Activated CD8-positive, alpha-beta T cell treated with anti-CD3 and anti-CD28 coated beads for 36 hours (primary cell): ENCODE measurements around the gene KCNA4. TPM values are rescaled to one million over a fixed set of nuclear protein-coding genes. Genes with fewer than 3 reads are reported as not detected.
"Not testable (repeated sequence)": the region's sequence is repeated elsewhere in the genome, so short reads cannot be mapped to it uniquely, and the experiment has no call there.

Experiments used
- ATAC-seq: fragments of 200-7000 bp; cut with Tn5 transposase; one replicate; pipeline ENCODE4 v1.10.0; 2021; ENCODE audit warnings: mild to moderate bottlenecking, moderate library complexity
- CTCF ChIA-PET: fragments of 350-600 bp; sonication (Branson Sonifier 250); formaldehyde crosslinking; loops from one replicate; lab custom pipeline; 2021; ENCODE audit warnings: antibody characterized with exemption; lab: Charles Lee
- POLR2A ChIA-PET: fragments of 350-600 bp; sonication (Branson Sonifier 250); formaldehyde crosslinking; loops from one replicate; lab custom pipeline; 2021; ENCODE audit warnings: antibody characterized with exemption; lab: Charles Lee
- DNase-seq: peaks from one replicate; pipeline ENCODE4 v3.0.0-alpha.2; 2020
- H3K27ac Mint-ChIP-seq: one replicate; pipeline ENCODE4 v1.8.0; 2021; ENCODE audit warnings: mild to moderate bottlenecking, mixed read lengths
- H3K27me3 Mint-ChIP-seq: one replicate; pipeline ENCODE4 v1.8.0; 2021; ENCODE audit warnings: mixed read lengths
- H3K36me3 Mint-ChIP-seq: one replicate; pipeline ENCODE4 v1.8.0; 2021; ENCODE audit warnings: low read depth, mixed read lengths
- H3K4me1 Mint-ChIP-seq: one replicate; pipeline ENCODE4 v1.8.0; 2021; ENCODE audit warnings: low read depth, mixed read lengths
- H3K4me3 Mint-ChIP-seq: one replicate; pipeline ENCODE4 v1.8.0; 2021; ENCODE audit warnings: mild to moderate bottlenecking, moderate library complexity, mixed read lengths
- H3K9me3 Mint-ChIP-seq: one replicate; pipeline ENCODE4 v1.8.0; 2021; ENCODE audit warnings: mixed read lengths
- intact Hi-C: fragments of 100-400 bp; cut with micrococcal nuclease; formaldehyde crosslinking; loops from one replicate; pipeline ENCODE4 v1.10.0; 2022
- total RNA-seq, 2 experiments: library from RNA; stranded (reverse); gene quantifications; one replicate each; pipeline ENCODE4 v1.2.3, GENCODE V29; 2021
- TF ChIP-seq, protein P1 (sequence below): fragments of 200-600 bp; IDR thresholded peaks from one replicate; pipeline ENCODE4 v1.8.0; 2022; ENCODE audit warnings: antibody characterized with exemption, mild to moderate bottlenecking

Gene KCNA4
- total RNA-seq, 2 experiments from 2014 or later: not detected

DNA sequence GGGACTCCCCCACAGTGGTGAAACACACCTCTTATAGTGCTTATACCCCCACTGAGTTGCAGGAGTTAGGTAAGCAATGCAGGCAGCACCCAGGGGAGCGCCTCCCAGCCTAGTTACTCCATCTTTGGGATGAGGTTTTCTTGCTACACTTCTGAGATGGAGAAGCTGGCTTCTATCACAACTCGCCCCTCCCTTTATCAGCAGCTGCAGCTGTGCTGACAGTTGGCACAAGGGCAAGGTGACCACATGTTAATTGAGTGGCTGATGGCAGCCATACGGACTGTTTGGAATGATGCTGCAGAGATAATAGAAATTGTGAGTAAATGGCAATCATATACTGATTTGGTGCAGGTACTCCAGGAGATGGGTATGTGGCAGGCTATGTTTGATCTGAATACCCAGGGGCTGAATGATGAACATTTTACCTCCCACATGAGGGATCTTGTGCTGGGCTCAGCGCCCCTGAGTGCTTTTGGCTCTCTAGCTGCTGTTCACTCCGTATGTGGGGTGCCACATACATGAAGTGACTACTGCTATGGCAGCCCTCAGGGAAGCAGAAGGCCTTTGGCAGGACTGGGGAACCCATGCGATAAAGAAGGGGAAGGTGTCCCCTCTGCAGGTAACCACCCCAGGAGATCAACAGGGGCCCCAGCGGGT lies 29.2 kb upstream of the KCNA4 start:
- ChIA-PET POLR2A (no interaction called here), CTCF (interaction anchor here (1.0 kb wide), 1 partner anchor 11 kb away, joined by 3 read pairs; no protein-coding TSS in a partner anchor)
- ATAC-seq (no peak), DNase-seq (no peak)
- intact Hi-C loops: no loop called here
- Mint-ChIP-seq H3K36me3 (no peaks in the 10 kb centered on the region), H3K27ac (no peak overlapping the region), H3K4me3 (no peak overlapping the region), H3K9me3 (peaks cover 4% of the 10 kb centered on the region), H3K4me1 (no peaks in the 10 kb centered on the region), H3K27me3 (no peaks in the 10 kb centered on the region)
- TF ChIP-seq, protein P1, sequence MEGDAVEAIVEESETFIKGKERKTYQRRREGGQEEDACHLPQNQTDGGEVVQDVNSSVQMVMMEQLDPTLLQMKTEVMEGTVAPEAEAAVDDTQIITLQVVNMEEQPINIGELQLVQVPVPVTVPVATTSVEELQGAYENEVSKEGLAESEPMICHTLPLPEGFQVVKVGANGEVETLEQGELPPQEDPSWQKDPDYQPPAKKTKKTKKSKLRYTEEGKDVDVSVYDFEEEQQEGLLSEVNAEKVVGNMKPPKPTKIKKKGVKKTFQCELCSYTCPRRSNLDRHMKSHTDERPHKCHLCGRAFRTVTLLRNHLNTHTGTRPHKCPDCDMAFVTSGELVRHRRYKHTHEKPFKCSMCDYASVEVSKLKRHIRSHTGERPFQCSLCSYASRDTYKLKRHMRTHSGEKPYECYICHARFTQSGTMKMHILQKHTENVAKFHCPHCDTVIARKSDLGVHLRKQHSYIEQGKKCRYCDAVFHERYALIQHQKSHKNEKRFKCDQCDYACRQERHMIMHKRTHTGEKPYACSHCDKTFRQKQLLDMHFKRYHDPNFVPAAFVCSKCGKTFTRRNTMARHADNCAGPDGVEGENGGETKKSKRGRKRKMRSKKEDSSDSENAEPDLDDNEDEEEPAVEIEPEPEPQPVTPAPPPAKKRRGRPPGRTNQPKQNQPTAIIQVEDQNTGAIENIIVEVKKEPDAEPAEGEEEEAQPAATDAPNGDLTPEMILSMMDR: no peak

DNA sequence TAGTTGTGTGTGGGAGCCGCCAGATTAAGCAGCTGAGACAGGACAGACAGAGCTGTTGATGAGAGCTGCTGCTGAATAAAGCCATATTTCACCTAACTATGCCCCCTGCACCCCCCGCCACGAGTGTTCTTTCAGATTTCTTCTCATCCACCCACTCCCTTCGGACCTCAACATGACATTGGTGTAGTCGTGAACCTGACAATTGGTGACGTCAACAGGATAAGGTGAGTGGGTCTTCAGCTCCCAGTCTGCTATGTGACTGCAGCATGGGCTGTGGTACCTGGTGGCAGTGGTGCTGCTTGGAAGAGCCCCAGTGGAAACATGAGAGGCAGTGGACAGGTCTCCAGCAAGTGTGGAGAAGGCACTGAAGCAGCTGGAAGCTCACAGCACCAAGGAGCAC lies 28.3 kb upstream of the KCNA4 start:
- Mint-ChIP-seq H3K27me3 (no peaks in the 10 kb centered on the region), H3K27ac (no peak overlapping the region), H3K4me1 (no peaks in the 10 kb centered on the region), H3K4me3 (no peak overlapping the region), H3K36me3 (no peaks in the 10 kb centered on the region), H3K9me3 (peaks cover 2% of the 10 kb centered on the region)
- no peak for ATAC-seq
- no peak for DNase-seq
- POLR2A ChIA-PET: no interaction called here
- intact Hi-C loops: no loop called here
- TF ChIP-seq, protein P1: no peak
- CTCF ChIA-PET: interaction anchor here (1.0 kb wide), 1 partner anchor 12 kb away, joined by 3 read pairs; no protein-coding TSS in a partner anchor

DNA sequence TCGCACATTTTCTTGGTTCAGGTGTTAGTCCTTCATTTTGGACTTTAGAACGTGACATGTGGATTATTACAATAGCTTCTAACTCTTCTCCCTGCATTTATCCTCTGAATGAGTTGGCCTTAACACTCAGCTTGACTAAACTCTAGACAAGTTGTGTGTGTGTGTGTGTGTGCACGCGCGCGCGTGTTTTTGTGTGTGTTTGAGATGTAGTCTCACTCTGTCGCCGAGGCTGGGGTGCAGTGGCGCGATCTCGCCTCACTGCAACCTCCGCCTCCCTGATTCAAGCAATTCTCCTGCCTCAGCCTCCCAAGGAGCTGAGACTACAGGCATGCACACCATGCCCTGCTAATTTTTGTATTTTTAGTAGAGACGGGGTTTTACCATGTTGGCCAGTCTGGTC lies 24.3 kb upstream of the KCNA4 start:
- Mint-ChIP-seq H3K4me1 (no peaks in the 10 kb centered on the region), H3K4me3 (no peak overlapping the region), H3K27me3 (no peaks in the 10 kb centered on the region), H3K9me3 (peaks cover 2% of the 10 kb centered on the region), H3K36me3 (no peaks in the 10 kb centered on the region), H3K27ac (no peak overlapping the region)
- DNase-seq: no peak
- TF ChIP-seq, protein P1: no peak
- intact Hi-C loops: no loop called here
- ATAC-seq: no peak
- POLR2A ChIA-PET: no interaction called here
- CTCF ChIA-PET: no interaction called here

DNA sequence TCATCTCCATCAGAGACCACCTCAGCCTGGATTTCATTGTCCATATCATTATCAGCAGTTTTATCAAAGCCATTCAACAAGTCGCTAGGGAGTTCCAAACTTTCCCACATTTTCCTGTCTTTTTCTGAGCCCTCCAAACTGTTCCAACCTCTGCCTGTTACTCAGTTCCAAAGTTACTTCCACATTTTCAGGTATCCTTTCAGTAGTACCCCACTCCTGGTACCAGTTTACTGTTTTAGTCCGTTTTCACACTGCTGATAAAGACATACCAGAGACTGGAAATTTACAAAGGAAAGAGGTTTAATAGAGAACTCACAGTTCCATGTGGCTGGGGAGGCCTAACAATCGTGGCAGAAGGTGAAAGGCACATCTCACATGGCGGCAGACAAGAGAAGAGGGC lies 17.9 kb upstream of the KCNA4 start:
- H3K9me3 Mint-ChIP-seq, intact Hi-C loops, POLR2A ChIA-PET, H3K27me3 Mint-ChIP-seq, H3K4me1 Mint-ChIP-seq, H3K27ac Mint-ChIP-seq, H3K4me3 Mint-ChIP-seq, H3K36me3 Mint-ChIP-seq, CTCF ChIA-PET, ATAC-seq, DNase-seq: not testable (repeated sequence)

DNA sequence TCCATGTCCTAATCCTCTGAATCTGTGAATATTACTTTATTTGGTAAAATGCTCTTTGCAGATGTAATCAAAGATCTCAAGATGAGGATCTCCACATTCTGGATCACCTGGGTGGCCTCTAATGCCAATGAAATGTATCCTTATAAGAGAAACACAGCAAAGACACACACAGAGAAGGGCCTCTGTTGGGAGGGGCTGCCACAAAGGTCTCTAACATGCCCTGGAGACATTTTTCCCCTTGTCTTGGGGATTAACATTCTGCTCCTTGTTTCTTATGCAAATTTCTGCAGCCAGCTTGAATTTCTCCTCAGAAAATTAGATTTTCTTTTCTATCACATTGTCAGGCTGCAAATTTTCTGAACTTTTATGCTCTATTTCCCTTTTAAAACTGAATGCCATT lies 17.3 kb upstream of the KCNA4 start:
- ATAC-seq, H3K36me3 Mint-ChIP-seq, intact Hi-C loops, H3K9me3 Mint-ChIP-seq, H3K27ac Mint-ChIP-seq, CTCF ChIA-PET, H3K4me1 Mint-ChIP-seq, H3K4me3 Mint-ChIP-seq, POLR2A ChIA-PET, DNase-seq, H3K27me3 Mint-ChIP-seq: not testable (repeated sequence)

DNA sequence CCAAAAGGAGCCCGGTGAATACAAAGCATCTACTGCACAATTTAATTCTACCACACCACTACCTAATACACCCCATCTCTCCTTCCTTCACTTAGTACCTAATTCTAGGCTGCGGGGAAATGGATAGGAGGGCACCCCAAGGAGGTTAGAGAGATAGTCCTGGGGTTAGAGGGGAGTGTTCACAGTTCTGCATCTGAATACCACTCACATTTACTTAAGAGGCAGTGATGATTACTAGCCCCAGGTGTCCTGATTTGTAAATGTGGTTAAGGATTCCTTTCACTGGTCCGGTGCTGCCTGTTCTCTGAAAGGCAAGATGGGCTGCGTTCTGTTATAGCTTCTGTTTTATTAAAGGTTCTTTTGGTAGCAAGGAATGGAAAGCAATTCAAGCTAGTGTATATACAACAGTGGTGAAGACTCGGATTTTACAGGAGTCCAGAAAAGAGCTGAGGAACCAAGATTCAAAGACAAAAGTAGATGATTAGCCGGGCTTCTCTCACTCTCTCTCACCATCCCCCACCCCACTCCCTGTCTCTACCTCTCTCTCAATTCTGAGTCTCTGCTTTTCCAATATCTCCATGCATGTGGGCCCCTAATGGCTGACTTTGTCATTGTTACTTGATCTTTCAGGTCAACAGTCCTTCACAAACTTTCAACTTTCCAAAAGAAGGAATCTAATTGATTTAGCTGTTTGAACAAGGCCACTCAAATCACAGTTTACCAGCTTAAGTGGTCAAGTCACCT lies 8.7 kb upstream of the KCNA4 start:
- H3K4me3 Mint-ChIP-seq: no peak overlapping the region
- peaks cover 8% of the 10 kb centered on the region for H3K27me3 Mint-ChIP-seq
- no peak overlapping the region for H3K27ac Mint-ChIP-seq
- POLR2A ChIA-PET: no interaction called here
- ATAC-seq (no peak), DNase-seq (no peak)
- no peaks in the 10 kb centered on the region for H3K4me1 Mint-ChIP-seq
- H3K9me3 Mint-ChIP-seq: no peaks in the 10 kb centered on the region
- CTCF ChIA-PET: no interaction called here
- H3K36me3 Mint-ChIP-seq: no peaks in the 10 kb centered on the region
- TF ChIP-seq, protein P1: no peak
- intact Hi-C loops: no loop called here
